Skeletal muscle satellite cell (primary cell): ENCODE measurements around the gene PTPN11.
"Not testable (repeated sequence)": the region's sequence is repeated elsewhere in the genome, so short reads cannot be mapped to it uniquely, and the experiment has no call there.

Experiments
- H3K27me3 ChIP-seq: 2 replicates; pipeline ENCODE4 v1.7.0; 2013; ENCODE audit warnings: low read length; ENCODE audit not compliant: control insufficient read depth, insufficient read depth
- H3K36me3 ChIP-seq: 2 replicates; pipeline ENCODE4 v1.7.0; 2013; ENCODE audit warnings: mild to moderate bottlenecking, control low read depth, low read length; ENCODE audit not compliant: insufficient read depth
- H3K4me1 ChIP-seq: 2 replicates; pipeline ENCODE4 v1.7.0; 2013; ENCODE audit warnings: low read length; ENCODE audit not compliant: control insufficient read depth, insufficient read depth
- H3K4me2 ChIP-seq: 2 replicates; pipeline ENCODE4 v1.7.0; 2013; ENCODE audit warnings: mild to moderate bottlenecking, low read length
- H3K4me3 ChIP-seq: 2 replicates; pipeline ENCODE4 v1.7.0; 2013; ENCODE audit warnings: low read length
- H3K9ac ChIP-seq: 2 replicates; pipeline ENCODE4 v1.7.0; 2013; ENCODE audit warnings: mild to moderate bottlenecking, low read depth, low read length, moderate library complexity
- H3K9me3 ChIP-seq: replicated peaks from 2 replicates; pipeline ENCODE4 v1.7.0; 2013; ENCODE audit warnings: mild to moderate bottlenecking, control low read depth, low read length

PTPN11 gene

GRCh38 chr12:112389228-112389627 is 29.5 kb upstream of the PTPN11 start:
- Histone ChIP-seq H3K27me3 (peaks cover 12% of the 10 kb centered on the region), H3K9me3 (no peaks in the 10 kb centered on the region), H3K4me3 (no peak overlapping the region), H3K4me1 (no peaks in the 10 kb centered on the region), H3K9ac (no peak overlapping the region), H3K36me3 (no peaks in the 10 kb centered on the region), H3K4me2 (no peak overlapping the region)

GRCh38 chr12:112389922-112390654 is 28.7 kb upstream of the PTPN11 start:
- H3K9ac ChIP-seq, H3K36me3 ChIP-seq, H3K4me3 ChIP-seq, H3K9me3 ChIP-seq, H3K4me2 ChIP-seq, H3K4me1 ChIP-seq: not testable (repeated sequence)
- peaks cover 12% of the 10 kb centered on the region for H3K27me3 ChIP-seq

GRCh38 chr12:112393328-112393727 is 25.4 kb upstream of the PTPN11 start:
- Histone ChIP-seq H3K4me3 (no peak overlapping the region), H3K4me1 (no peaks in the 10 kb centered on the region), H3K4me2 (no peak overlapping the region), H3K9ac (no peak overlapping the region), H3K27me3 (peaks cover 9% of the 10 kb centered on the region), H3K36me3 (no peaks in the 10 kb centered on the region), H3K9me3 (no peaks in the 10 kb centered on the region)

GRCh38 chr12:112401054-112401453 is 17.7 kb upstream of the PTPN11 start:
- H3K9ac ChIP-seq = no peak overlapping the region
- no peak overlapping the region for H3K4me2 ChIP-seq
- no peaks in the 10 kb centered on the region for H3K9me3 ChIP-seq
- H3K4me3 ChIP-seq = no peak overlapping the region
- no peaks in the 10 kb centered on the region for H3K27me3 ChIP-seq
- no peaks in the 10 kb centered on the region for H3K4me1 ChIP-seq
- peaks cover 24% of the 10 kb centered on the region for H3K36me3 ChIP-seq

- peaks cover 4% of the 10 kb centered on the region for H3K4me1 ChIP-seq
- H3K9ac ChIP-seq = no peak overlapping the region
- H3K9me3 ChIP-seq = no peaks in the 10 kb centered on the region
- no peak overlapping the region for H3K4me2 ChIP-seq
- H3K4me3 ChIP-seq = no peak overlapping the region
- H3K27me3 ChIP-seq = no peaks in the 10 kb centered on the region
- peaks cover 34% of the 10 kb centered on the region for H3K36me3 ChIP-seq
Observed at GRCh38 chr12:112401903-112402498, 16.7 kb upstream of the PTPN11 start.

- H3K4me2 ChIP-seq = peak overlapping the region; percentile 86
- H3K4me3 ChIP-seq = peak overlapping the region; percentile 87
- H3K9me3 ChIP-seq = no peaks in the 10 kb centered on the region
- H3K36me3 ChIP-seq = peaks cover 47% of the 10 kb centered on the region
- peaks cover 17% of the 10 kb centered on the region for H3K4me1 ChIP-seq
- peak overlapping the region; percentile 97 for H3K9ac ChIP-seq
- H3K27me3 ChIP-seq = no peaks in the 10 kb centered on the region
Observed at GRCh38 chr12:112406519-112407488, 11.9 kb upstream of the PTPN11 start.

- not testable (repeated sequence) for H3K9me3 ChIP-seq, H3K27me3 ChIP-seq
- Histone ChIP-seq H3K36me3 (peaks cover 47% of the 10 kb centered on the region), H3K9ac (peak overlapping the region; percentile 97), H3K4me2 (peak overlapping the region; percentile 86), H3K4me1 (peaks cover 17% of the 10 kb centered on the region), H3K4me3 (peak overlapping the region; percentile 87)
Observed at GRCh38 chr12:112407683-112408082, 11.1 kb upstream of the PTPN11 start.

GRCh38 chr12:112408621-112409020 is 10.1 kb upstream of the PTPN11 start:
- Histone ChIP-seq H3K4me3 (peak overlapping the region; percentile 87), H3K4me1 (peaks cover 17% of the 10 kb centered on the region), H3K4me2 (peak overlapping the region; percentile 86), H3K27me3 (no peaks in the 10 kb centered on the region), H3K36me3 (peaks cover 47% of the 10 kb centered on the region), H3K9me3 (no peaks in the 10 kb centered on the region), H3K9ac (peak overlapping the region; percentile 97)

- Histone ChIP-seq H3K36me3 (peaks cover 40% of the 10 kb centered on the region), H3K9me3 (no peaks in the 10 kb centered on the region), H3K27me3 (no peaks in the 10 kb centered on the region)
Observed at GRCh38 chr12:112409064-112409905, 9.5 kb upstream of the PTPN11 start, which contains the start of gene RPL6. Gene RPL6 (minus strand): TSS chr12:112409605. CDS start chr12:112408656, 949 bp downstream.

GRCh38 chr12:112409906-112410244 is 8.9 kb upstream of the PTPN11 start:
- Histone ChIP-seq H3K4me1 (peaks cover 17% of the 10 kb centered on the region), H3K4me2 (no peak overlapping the region), H3K27me3 (no peaks in the 10 kb centered on the region), H3K9me3 (no peaks in the 10 kb centered on the region), H3K9ac (no peak overlapping the region), H3K4me3 (no peak overlapping the region), H3K36me3 (peaks cover 34% of the 10 kb centered on the region)

More at GRCh38 chr12:112409064-112409905, 9.5 kb upstream of the PTPN11 start, which contains the start of gene RPL6:
- peaks cover 17% of the 10 kb centered on the region for H3K4me1 ChIP-seq
- H3K9ac ChIP-seq = peak within 1 kb of the TSS; percentile 97
- peak within 1 kb of the TSS; percentile 87 for H3K4me3 ChIP-seq
- H3K4me2 ChIP-seq = peak within 1 kb of the TSS; percentile 86
